Measurements from ENCODE around the gene MEFV.

The MEFV gene

DNA sequence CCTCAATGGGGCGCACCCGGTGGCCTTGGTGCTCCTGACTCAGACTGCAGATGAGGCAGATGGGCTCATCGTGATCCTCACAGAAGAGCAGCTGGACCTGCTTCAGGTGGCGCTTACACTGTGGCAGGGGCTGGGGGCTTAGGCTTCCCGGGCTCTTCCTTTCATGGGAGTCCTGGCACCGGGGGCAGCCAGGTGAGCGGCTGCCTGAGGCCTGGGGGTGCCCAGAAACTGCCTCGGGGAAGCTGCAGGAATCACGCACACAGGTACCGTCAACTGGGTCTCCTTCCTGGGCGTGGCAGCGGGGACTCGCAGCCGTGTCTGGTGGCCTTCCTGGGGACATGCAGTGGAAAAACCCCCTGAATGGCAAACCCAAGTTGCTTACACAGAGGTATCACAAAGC is 7.0 kb downstream of the MEFV start:
- TF ChIP-seq, protein P1, sequence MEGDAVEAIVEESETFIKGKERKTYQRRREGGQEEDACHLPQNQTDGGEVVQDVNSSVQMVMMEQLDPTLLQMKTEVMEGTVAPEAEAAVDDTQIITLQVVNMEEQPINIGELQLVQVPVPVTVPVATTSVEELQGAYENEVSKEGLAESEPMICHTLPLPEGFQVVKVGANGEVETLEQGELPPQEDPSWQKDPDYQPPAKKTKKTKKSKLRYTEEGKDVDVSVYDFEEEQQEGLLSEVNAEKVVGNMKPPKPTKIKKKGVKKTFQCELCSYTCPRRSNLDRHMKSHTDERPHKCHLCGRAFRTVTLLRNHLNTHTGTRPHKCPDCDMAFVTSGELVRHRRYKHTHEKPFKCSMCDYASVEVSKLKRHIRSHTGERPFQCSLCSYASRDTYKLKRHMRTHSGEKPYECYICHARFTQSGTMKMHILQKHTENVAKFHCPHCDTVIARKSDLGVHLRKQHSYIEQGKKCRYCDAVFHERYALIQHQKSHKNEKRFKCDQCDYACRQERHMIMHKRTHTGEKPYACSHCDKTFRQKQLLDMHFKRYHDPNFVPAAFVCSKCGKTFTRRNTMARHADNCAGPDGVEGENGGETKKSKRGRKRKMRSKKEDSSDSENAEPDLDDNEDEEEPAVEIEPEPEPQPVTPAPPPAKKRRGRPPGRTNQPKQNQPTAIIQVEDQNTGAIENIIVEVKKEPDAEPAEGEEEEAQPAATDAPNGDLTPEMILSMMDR (IDR thresholded peaks at IDR 0.05; ENCODE audit: low read depth, low read length, missing control alignments): no peak
- H3K4me3 ChIP-seq (ENCODE audit: low read depth, low read length): no peak overlapping the region
- DNase-seq (ENCODE audit: low read depth): no peak

DNA sequence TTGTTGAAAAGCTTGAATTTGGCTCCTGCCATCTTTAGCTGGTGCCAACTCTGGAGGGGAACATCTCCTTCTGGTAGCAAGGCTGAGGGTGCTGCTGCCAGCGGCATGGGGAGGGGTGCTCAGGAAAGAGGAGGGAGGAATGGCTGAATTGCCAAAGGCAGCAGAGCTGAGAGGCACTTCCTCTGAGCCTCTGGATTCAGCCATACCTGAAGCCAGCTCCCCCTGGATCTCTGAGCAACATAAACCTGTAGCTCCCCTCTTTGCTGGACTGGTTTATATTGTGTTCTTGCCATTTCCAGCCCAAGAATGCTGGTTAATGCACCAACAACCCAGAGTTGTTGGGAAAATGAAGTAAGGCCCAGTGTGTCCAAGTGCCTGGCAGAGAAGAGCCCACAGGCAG is 7.4 kb downstream of the MEFV start:
- no peak for DNase-seq (ENCODE audit: low read depth)
- TF ChIP-seq, protein P1 (IDR thresholded peaks at IDR 0.05; ENCODE audit: low read depth, low read length, missing control alignments): no peak
- no peak overlapping the region for H3K4me3 ChIP-seq (ENCODE audit: low read depth, low read length)

DNA sequence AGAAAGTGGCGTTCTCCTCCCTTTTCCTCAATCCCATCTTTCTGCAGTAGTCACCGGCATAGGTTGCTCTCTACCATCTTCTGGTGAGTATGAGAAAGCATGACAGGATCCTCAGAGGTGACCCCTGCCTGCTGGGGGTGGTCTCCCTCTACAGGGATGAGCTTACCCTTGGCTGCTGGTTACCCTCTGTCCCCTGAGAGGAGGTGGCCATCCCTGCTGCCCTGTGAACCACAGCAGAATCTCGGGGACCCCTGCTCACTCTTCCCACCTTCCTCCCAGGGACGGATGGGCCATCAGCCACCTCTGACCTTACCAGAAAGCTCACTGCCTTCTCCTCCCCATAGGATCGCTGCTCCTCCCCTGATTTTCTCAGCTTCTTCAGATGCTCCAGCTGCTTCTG is 7.8 kb downstream of the MEFV start:
- TF ChIP-seq, protein P1 (IDR thresholded peaks at IDR 0.05; ENCODE audit: low read depth, low read length, missing control alignments): no peak
- no peak overlapping the region for H3K4me3 ChIP-seq (ENCODE audit: low read depth, low read length)
- no peak for DNase-seq (ENCODE audit: low read depth)

DNA sequence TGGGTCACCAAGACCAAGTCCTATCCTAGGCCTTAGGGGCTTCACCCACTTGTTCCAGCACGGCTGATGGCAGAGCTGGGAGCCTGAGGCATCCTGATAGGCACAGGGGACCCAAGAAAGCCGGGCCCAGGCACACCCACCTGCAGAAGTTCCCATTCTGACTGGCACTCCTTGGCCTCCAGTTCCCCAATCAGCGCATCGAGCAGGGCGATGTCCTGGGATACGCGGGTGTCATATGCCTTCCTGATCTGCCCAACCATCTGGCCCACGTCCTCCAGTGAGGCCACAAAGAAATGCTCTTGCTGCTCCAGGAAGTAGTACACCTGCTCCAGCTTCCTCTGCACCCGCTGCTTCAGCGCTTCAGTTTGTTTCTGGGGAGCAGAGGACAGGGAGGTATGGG is 9.6 kb downstream of the MEFV start:
- H3K4me3 ChIP-seq (ENCODE audit: low read depth, low read length): no peak overlapping the region
- DNase-seq (ENCODE audit: low read depth): no peak
- TF ChIP-seq, protein P1 (IDR thresholded peaks at IDR 0.05; ENCODE audit: low read depth, low read length, missing control alignments): no peak

DNA sequence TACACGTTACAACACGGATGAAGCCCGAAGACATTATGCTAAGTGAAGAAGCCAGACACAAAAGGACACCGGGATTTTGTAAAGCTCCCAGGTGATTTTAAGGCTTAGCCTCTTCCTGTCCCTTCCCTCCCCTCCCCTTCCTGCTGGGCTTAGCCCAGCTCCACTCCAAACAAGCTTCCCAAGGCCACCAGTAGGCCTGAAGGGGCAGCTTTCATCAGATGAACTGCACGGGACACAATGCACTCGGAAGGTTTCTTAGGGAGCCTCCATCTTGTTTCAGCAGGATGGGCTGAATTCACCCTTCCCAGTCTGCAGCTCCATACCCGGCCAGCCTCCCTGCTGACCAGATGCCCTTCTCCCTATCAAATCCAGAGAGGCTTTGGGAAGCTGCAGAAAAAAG is 10.4 kb downstream of the MEFV start:
- no peak overlapping the region for H3K4me3 ChIP-seq (ENCODE audit: low read depth, low read length)
- TF ChIP-seq, protein P1 (IDR thresholded peaks at IDR 0.05; ENCODE audit: low read depth, low read length, missing control alignments): no peak
- no peak for DNase-seq (ENCODE audit: low read depth)

DNA sequence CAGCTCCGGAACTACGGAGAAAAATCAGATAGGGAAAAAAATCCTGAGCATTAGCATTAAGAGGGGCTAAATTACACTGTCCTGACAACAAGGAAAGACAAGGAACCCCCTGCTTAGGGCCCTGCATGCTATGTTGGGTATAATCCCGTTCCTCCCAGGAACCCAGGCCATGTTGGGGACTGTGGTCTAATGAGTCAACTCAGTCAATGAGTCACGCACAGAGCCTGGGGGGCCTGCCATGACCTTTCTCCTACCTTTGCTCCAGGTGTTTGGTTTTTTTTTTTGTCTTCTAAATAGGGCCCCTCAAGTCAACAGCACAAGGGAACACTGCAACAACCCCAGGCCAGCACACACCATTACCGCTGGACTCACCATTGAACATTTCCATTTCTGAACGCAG is 12.6 kb downstream of the MEFV start:
- no peak for DNase-seq (ENCODE audit: low read depth)
- TF ChIP-seq, protein P1 (IDR thresholded peaks at IDR 0.05; ENCODE audit: low read depth, low read length, missing control alignments): no peak

DNA sequence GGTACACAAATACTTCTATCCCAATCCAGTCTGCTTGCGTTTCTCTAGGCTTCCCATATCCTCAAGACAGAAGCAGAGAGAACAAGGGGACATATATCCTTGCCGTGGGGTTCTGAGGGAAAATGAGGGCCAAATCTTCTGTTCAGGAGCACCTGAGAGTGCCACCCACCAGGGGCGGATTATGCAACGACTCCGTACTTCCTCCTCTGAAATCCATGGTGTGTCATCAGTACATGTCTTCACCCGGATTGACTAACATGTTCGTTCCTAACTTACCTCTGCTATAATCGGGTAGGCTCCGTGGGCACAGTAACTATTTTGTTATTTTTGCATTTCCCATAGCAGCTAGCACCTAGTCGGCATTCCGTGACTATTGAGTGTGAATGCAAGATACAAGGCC is 13.7 kb downstream of the MEFV start:
- TF ChIP-seq, protein P1 (IDR thresholded peaks at IDR 0.05; ENCODE audit: low read depth, low read length, missing control alignments): no peak
- no peak for DNase-seq (ENCODE audit: low read depth)
- H3K4me3 ChIP-seq (ENCODE audit: low read depth, low read length): no peak overlapping the region

More for the DNA sequence above, 12.6 kb downstream of the MEFV start:
- no peak overlapping the region for H3K4me3 ChIP-seq (ENCODE audit: low read depth, low read length)
